ENCODE measurements around the gene PUSL1.
A peak's percentile ranks its signal among the peaks of the same experiment; 100 is the strongest.

PUSL1 gene

DNA sequence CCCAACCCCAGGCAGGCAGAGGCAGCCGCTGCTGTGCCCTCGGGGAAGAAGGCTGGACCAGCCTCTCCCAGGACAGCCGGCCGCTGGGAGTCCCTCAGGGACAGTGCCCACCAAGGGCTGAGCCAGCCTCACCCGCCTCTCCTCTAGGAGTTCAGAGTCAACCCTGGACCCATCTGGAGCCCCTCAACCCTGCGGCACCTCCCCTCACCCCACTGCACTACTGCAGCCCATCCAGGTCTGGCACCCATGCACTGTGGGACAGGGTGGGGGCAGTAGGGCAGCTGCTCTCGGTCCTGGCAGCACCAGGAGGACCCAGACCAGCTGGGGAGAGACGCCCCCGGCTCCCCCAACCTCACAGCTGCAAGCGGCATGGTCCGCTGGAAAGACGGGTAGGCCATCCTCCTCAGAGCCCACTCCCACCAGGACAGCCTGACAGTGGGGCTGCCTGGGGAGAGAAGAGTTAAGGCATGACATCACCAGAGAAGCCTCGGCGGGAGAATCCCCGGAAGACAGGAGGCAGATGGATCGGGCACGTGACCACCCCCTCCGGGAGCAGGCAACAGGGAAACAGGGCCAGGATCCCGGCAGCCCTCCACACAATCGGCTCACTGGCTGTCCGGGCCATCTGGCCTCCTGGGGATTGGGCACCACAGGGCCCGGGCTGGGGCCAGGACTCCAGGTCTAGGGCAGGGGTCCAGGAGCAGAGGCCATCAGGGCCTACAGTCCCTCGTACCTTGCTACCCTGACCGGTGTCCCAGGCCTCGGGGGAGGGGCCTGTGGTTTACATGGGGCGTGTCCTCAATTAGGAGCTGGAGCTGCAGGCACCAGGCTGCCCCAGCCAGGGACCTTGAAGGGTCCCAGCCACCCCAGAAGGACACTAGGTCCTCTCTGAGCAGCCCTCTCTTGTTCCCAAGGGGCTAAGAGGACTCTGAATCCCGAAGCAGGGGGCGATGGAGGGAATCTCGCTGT is 3.8 kb upstream of the PUSL1 start:
- intact Hi-C loops (cut with DNase I): no loop called here
- peak; percentile 93 to 99 (median 97) for DNase-seq

DNA sequence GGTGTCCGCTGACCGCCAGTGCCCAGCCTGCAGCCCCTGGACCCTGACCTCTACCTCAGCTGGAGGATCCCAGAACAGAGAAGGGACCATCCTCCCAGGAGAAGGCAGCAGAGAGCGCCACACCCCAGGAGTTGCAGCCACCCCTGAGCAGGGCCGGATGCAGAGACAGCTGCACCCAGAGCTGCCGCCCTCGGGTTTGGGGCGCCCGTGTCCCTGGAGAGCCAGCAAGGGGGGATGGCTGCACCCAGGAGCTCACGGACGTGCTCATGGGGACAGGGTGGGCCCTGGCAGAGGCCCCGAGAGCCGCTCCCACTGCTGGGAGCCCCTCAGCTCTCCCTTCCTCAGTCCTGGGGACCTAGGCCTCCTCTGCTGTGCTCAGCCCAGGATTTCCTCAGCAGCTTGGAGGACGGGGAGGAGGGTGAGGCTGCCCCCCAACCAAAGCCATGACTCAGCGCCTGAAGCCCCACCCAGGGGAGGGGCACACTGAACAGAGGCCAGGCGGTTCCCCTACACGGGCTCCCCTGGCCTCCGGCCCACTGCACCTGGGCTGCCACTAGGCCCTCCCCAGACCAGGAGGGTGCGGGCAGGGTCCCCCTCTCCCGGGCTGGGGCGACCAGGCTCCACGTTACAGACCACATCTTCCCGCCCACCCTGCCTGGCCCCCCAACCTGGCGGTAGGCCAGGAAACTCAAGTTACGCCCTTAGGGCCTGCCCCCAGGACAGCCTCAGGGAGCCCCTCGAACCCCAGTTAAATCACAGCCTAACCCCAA is 2.9 kb upstream of the PUSL1 start:
- peak in 35 of 42 donors; percentile 33 to 85 (median 63) for DNase-seq
- intact Hi-C loops (cut with DNase I): no loop called here

DNA sequence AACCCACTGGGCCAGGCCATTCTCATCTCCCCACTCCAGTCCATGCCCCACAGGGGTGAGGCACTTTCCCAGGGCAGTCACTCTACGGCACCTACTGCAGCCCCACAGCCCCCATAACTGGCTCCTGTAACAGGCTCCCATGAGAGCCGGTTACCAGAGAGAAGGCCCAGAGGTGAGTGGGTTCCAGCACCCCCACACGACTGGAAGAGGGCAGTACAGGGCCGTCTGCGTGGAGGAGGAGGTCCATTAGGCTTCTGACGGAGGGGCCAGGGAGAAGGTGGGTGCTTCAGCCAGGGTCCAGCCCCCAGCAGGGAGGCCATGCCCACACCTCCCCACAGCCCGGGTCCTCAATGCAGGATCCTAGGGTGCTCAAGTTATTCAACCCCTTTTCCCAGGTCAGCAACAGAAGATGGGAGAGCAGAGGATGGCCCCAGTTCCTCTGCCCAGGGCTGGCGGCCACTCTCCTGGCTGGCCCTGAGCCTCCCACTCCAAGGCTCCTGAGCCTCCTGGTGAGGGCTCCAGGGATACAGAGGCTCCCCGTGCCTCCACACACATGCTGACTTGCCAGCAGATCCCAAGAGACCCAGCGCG is 2.2 kb upstream of the PUSL1 start:
- intact Hi-C loops (cut with DNase I): no loop called here
- peak in 4 of 42 donors; percentile 33 to 48 (median 40) for DNase-seq

DNA sequence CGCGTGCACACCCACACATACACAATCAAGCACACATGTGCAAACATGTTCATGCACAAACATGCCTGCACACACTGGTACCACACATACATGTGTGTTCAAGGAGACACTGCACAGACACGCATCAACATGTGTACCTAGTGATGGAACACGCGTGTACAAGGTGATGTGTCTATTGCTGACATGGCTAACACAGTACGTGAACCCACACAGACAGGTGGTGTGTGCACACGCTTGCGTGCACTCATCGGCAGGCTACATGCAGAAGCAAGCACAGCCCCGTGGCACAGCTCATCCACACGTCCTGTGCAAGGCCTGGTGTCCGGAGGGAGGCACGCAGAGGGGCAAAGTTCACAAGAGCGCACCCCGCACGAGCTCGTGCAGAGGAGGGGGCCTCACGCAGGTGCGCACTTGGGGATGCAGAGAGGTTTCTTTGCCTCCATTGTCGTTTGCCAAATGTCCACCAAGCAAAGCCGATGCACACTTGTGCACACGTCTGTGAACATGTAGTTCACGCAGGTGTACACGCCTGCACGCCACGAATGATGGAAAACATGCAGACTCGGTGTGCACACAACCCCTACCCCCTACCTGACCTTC is 1.6 kb upstream of the PUSL1 start:
- intact Hi-C loops (cut with DNase I): no loop called here
- DNase-seq: peak in 16 of 42 donors; percentile 28 to 60 (median 48)

DNA sequence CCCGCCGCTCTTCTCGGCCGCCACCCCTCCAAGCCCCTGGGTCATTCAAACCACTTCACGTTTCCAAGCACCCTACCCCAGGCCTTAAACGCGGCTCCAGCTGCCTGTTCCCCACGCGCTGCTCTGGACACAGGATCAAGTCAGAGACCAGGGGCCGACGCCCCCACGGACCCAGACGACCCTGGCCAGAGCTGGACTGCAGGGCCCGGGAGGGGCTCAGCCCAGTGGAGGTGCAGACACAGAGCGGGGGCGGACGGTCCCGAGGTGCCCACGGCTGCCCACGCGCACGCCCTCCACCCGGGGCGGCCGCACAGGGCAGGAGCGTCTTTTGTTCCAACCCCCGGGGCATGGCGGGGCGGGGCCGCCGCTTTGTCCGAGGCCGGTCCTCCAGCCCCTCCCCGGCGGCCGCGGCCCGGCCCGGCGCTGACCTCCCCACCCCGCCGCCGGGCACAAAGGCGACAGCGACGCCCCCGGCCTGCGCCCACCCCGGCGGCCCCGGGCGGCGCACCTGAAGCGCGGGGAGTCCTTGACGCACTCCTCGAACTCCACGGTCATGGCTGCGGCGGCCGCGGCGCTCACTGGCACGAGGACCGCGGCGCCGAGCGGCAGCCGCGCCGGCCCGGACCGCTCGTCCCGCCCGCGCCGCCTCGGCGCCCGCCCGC is 1.0 kb upstream of the PUSL1 start:
- peak in 14 of 42 donors; percentile 26 to 68 (median 50) for DNase-seq
- intact Hi-C loops (cut with DNase I): no loop called here

DNA sequence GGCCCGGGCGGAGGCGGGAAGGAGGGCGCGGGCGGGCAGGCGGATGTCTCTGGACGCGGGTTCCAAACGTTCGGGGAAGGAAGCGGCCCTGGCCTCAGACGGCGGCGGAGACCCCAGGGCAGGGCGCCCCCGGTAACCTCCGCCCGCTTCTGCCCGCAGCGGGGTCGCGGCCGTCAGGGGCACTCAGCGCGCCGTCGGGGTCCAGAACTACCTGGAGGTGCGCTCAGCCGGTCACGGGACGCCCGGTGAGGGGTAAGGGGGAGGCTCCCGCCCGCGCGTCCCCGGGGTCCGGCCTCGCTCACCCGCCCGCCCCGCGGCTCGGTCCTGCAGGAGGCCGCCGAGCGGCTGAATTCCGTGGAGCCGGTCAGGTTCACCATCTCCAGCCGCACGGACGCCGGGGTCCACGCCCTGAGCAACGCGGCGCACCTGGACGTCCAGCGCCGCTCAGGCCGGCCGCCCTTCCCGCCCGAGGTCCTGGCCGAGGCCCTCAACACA is 406 bp downstream of the PUSL1 start:
- DNase-seq: no peak
- intact Hi-C loops (cut with DNase I): no loop called here

DNA sequence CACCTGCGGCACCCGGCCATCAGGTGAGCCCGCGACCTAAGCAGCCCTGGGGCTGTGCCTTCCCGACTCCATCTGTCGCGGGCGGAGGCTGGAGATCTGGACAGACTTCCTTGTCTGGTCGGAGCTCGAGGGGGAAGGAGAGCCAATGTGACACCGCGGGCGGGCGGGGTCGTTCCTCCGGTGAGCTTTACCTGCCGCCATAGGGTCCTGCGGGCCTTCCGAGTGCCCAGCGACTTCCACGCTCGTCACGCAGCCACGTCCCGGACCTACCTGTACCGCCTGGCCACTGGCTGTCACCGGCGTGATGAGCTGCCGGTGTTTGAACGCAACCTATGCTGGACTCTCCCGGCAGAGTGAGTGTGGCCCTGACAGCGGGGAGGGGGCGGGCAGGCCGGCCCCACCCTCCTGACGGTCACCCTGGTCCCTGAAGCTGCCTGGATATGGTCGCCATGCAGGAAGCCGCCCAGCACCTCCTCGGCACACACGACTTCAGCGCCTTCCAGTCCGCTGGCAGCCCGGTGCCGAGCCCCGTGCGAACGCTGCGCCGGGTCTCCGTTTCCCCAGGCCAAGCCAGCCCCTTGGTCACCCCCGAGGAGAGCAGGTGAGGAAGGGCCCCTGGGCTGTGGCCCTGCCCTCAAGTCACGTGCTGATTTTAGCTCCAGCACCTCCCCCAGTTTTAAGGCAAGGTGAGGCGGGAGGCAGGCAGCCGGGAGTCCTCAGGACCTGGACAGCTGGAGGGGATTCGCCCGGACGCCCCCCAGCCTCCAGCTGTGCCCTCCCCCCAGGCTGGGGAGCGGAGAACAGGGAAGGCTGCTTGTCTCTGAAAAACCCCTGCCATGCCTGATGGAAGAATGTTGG is 1.1 kb downstream of the PUSL1 start:
- intact Hi-C loops (cut with DNase I): no loop called here
- peak in 1 of 42 donors; percentile 31 for DNase-seq

DNA sequence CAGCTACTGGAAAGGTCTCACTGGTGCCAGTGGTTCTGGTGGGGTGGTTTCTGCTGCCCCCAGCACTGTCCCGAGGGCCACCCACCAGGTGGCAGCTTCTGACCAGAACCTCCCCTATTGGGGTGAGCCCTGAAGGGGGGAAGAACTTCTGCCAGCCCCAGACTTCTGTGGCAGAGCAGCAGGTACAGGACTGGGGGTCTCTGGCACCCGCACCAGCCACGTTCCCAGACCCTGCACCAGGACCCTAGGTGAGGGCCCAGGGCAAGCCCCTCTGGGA is 1.6 kb downstream of the PUSL1 start:
- intact Hi-C loops (cut with DNase I): no loop called here
- DNase-seq: no peak

DNA sequence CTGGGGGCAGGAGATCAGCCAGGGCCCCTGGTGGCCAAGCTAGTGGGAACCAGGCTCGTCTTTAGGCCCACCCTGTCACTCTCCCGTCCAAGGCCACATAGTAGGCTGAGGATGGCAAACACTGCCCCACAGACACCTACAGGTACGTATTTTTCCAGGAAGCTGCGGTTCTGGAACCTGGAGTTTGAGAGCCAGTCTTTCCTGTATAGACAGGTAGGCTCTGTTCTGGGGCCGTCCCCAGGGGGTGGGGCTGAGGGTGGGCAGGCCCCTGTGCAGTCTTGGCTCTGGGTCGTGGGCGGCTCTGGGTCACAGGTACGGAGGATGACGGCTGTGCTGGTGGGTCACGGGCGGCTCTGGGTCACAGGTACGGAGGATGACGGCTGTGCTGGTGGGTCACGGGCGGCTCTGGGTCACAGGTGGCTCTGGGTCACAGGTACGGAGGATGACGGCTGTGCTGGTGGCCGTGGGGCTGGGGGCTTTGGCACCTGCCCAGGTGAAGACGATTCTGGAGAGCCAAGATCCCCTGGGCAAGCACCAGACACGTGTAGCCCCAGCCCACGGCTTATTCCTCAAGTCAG is 2.2 kb downstream of the PUSL1 start:
- DNase-seq: no peak
- intact Hi-C loops (cut with DNase I): no loop called here

DNA sequence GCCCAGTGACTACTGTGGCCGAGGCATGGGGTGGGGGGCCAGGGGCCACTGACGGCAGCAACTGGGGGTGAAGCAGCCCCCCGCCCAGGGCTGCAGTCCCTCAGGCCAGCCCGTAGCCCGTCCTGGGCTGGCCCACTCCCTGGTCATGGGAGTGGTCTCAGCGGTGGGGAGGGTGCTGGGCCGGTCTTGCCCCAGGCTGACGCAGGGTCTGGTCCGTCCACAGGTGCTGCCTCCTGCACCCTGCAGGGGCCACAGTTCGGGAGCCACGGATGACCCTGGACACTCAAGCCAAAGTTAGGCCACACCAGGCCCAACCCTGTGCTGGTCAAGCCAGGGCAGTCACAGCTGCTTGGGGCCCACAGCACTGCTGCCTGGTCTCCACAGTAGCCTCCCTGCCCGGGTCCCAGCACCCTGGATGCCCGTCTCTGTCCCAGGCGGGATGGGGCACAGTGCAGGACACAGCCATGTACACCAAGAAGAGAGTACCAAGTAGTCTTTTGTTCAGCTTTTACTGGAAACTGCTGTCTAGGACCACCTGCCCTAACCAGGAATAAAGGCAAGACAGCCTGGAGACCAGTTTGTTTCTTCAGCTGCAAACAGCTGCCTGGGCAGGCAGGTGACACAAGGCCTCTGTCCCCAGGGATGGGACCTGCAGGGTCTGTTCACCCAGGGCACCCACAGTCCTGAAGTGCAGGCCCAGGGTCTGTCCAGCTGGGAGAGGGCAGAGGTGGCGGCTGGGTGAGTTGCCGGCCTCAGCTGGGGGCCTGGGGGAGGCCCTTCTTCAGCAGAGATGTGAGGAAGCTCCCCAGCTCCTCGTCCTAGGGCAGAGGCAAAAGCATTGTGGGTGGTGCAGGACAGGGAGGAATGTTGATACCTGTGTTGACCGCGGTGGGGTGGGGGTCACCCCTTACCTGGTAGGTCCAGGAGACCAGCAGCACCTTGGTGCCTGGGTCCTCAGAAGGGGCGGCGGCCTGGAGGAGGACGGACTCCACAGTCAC is 3.0 kb downstream of the PUSL1 start:
- no peak for DNase-seq
- intact Hi-C loops (cut with DNase I): no loop called here

DNA sequence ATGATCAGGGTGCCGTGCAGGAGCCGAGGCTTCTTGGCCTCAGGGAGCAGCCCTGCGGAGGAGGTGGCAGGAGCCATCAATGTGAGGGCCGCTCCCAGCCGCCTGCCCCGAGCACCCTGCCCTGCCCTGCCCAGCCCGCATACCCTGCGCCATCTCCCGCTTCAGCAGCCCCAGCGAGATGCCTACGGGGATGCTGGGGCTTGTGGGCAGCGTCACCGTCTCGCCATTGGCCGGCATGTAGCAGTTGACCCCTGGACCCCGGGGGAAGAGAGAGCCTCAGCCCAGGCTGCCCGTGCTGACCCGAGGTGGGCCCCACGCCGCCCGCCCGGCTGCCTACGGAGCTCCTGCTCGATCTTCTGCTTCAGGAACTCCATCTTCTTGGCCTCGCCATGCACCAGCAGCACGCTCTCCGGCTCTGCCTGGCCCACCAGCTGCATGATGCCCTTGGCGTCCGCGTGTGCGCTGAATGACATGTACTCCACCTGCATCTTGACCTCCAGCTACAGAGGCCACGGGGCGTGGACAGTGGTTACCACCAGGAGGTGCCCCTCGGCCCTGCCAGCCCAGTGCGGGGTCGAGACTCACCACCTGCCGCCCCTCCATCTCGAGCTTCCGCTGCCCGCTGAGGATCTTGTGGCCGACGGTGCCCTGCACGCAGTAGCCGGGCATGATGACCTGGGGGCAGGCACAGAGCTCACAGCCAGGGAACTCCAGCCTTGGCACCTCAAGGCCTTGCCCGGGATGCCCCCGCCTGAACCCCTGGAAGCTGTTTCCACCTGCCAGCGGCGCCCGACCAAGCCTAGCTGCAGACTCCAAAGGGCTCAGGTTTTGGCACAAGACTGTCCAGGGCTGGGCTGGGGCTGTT is 4.3 kb downstream of the PUSL1 start:
- intact Hi-C loops (cut with DNase I): no loop called here
- no peak for DNase-seq

DNA sequence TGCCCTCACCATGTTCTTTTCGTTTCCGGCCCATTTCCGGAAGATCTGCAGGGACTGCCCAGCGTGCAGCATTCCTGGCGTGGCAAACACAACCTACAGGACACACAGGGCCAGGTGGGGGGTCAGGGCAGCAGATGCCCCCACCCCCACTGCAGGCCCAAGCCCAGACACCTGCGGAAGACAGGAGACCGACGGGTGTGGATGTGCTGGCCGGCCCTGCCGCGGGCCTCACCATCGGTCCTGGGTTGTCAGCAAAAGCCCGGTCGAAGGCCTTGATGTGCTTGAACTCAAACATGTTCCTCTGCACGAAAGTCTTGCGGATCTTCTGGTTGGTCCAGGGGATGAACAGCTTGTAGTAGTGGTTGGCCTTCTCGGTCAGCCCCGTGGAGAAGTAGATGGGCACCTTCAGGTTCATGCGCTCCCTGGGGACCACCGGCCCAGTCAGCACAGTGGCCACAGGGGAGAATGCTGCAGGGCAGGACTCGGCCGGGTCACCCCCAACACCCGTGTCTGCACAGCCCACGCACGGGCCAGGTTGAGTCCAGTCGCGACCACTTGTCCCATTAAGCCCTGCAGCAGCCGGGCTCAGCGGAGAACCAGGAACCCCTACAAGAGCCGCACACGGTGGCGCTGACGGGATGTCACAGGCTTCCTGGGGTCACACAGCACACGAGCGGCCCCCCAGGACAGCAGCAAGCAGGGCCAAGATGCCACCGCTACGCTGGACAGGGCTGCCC is 5.3 kb downstream of the PUSL1 start:
- intact Hi-C loops (cut with DNase I): no loop called here
- DNase-seq: no peak

DNA sequence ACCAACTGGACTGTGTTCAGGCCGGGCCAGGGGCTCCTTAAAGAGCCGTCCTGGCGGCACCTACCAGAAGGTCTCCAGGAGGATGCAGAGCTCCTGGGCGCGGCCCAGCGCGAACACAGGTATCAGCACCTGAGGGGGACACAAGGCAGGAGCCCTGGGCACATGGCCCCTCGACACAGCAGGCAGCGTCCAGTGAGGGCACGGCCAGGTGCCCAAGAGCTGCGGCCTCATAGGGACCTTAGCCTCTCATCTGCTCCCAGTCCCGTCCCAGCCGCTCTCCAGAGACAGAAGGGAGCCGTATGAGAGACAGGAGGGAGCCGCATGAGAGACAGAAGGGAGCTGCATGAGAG is 5.8 kb downstream of the PUSL1 start:
- no peak for DNase-seq
- intact Hi-C loops (cut with DNase I): no loop called here

DNA sequence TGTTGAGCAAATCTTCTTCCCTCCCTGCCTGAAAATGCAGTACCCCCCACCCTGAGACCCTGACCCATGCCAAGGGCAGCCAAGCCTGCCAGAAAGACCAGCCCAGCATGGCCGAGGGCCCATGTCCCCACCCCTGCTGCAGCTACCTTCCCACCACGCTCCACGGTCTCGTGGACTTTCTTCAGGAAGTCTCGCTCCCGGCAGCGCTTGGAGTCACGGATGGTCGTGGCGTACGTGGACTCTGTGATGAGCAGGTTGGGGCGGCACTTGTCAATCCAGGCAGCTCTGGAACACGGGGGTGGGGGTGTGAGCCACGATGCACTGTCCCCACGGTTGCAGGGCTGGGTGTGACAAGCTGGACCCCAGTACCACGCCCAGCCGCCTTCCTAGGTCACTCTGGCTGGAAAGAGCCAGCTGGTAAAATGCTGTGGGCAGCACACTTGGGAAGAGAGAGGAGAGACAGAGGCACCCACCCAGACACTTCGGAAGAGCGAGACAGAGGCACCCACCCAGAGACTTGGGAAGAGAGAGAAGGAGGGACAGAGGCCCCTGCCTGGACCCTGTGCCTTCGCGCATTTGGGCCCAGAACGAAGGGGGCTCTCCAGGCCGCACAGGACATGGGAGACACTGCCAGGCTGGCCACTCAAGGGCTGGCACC is 6.4 kb downstream of the PUSL1 start:
- intact Hi-C loops (cut with DNase I): no loop called here
- no peak for DNase-seq
